ENCODE results near the gene BCO2.
"Not testable (repeated sequence)": the region's sequence is repeated elsewhere in the genome, so short reads cannot be mapped to it uniquely, and the experiment has no call there.

Gene BCO2

GRCh38 chr11:112166562-112166961, 8.8 kb upstream of the BCO2 start:
- DNase-seq: peak in 3 of 4 experiments; percentile 30 to 43 (median 31)

- DNase-seq: no peak
These were observed 8.2 kb upstream of the BCO2 start, which contains the start of gene TEX12 for GRCh38 chr11:112167145-112167544. Gene TEX12, plus strand, starts transcription at chr11:112167372. Its CDS starts 1,897 bp downstream, at chr11:112169269.

GRCh38 chr11:112172362-112172994, 2.8 kb upstream of the BCO2 start:
- DNase-seq: no peak

GRCh38 chr11:112173152-112173551, 2.2 kb upstream of the BCO2 start:
- peak in 1 of 4 experiments; percentile 27 for DNase-seq

GRCh38 chr11:112175599-112175952, 264 bp downstream of the BCO2 start:
- DNase-seq: no peak

GRCh38 chr11:112176077-112176476, 765 bp downstream of the BCO2 start:
- no peak for DNase-seq

DNA sequence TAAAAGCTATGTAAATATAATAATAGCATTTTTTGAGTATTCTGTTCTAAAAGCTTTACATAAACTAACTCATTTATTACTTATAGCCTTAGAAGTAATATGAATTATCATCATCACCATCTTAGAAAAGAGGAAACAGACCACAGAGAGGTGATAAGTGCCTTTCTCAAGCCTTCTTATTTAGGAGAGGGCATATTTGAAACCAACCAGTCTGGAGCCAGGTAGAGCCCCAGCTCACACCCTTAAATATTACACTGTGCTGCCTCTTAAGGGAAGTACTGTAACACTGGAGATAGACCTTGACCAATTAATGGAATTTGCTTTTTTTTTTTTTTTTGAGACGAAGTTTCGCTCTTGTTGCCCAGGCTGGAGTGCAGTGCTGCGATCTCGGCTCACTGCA, 2.3 kb downstream of the BCO2 start:
- no peak for DNase-seq

- DNase-seq: peak in 1 of 4 experiments; percentile 39
These were observed 3.1 kb downstream of the BCO2 start for GRCh38 chr11:112178428-112178827.

- peak in 3 of 4 experiments; percentile 18 to 62 (median 49) for DNase-seq
These were observed 3.6 kb downstream of the BCO2 start for GRCh38 chr11:112178936-112179335.

DNA sequence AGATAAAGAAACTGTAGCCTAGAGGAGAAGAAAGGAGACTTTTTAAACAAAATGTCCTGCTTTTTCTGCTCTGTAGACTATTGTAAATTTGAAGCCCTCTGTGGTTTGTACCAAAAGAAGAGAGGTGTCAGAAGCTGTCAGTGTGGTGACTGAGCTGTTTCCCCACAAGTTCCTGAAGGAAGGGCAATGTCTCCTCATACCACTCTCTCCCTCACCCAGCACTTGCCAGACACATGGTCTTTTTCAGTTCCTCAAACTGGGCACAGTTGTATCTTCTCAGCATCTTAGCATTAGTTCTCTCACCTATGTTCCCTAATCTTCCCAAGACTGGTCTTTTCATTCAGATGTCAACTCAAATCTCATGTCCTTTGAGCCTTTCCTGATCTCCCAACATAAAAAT, 4.3 kb downstream of the BCO2 start:
- DNase-seq: peak; percentile 65 to 86 (median 78)

DNA sequence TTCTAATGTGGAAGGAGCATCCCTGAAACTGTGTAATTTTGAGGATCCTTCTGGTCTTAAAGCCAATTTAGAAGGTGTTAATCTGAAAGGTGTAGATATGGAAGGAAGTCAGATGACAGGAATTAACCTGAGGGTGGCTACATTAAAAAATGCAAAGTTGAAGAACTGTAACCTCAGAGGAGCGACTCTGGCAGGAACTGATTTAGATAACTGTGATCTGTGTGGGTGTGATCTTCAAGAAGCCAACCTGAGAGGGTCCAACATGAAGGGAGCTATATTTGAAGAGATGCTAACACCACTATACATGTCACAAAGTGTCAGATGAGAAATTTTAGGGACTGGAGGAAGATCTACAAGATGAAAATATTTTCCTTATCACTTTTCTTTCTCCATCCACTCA, 7.6 kb downstream of the BCO2 start:
- no peak for DNase-seq

GRCh38 chr11:112185883-112186282, 10.6 kb downstream of the BCO2 start:
- no peak for DNase-seq

DNA sequence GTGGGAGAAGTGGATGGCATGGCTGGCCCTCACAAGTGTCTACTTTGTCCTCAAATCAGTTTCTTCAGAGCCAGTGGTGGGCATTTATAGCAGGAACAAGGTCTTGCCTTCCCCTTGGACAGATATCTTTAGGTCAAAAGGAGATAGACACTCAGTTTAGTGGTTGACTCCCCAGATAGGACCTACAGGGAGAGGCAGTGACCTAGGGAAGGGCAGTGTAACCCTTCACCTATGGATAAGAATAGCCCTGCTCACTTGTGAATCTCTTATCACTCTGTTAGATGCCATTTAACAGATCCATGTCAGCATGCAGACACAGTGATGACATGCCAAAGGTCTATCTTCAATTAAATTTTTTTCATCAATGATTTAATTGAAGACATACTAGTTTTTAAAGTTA, 11.0 kb downstream of the BCO2 start:
- no peak for DNase-seq

DNA sequence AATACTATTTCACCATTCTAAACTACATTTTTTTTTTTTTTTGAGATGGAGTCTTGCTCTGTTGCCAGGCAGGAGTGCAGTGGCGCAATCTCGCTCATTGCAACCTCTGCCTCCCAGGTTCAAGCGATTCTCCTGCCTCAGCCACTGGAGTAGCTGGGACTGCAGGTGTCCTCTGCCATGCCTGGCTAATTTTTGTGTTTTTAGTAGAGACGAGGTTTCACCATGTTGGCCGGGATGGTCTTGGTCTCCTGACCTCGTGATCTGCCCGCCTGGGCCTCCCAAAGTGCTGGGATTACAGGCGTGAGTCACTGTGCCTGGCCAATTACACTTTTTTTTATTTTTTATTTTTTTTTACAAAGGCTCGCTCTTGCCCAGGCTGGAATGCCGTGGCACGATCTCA, 19.8 kb downstream of the BCO2 start:
- DNase-seq: not testable (repeated sequence)

DNA sequence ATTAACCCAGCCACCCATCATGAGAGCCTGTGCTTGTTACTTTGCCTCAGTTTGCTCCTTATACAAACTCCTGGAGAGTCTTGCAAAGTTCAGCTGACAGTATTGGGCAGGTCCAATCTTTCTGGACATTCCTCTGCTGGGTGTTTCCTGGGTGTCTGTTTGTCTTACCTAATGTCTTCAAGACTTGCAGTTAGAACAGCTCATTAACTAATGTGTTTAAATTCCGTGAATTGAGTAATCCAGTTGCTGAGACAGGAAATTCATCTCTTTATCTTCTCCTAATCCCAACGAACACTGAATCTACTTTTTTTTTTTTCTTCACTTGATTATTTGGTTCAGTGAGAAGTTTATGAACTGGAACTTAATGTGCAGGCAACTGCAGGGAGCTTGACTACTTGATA, 20.6 kb downstream of the BCO2 start:
- no peak for DNase-seq

DNA sequence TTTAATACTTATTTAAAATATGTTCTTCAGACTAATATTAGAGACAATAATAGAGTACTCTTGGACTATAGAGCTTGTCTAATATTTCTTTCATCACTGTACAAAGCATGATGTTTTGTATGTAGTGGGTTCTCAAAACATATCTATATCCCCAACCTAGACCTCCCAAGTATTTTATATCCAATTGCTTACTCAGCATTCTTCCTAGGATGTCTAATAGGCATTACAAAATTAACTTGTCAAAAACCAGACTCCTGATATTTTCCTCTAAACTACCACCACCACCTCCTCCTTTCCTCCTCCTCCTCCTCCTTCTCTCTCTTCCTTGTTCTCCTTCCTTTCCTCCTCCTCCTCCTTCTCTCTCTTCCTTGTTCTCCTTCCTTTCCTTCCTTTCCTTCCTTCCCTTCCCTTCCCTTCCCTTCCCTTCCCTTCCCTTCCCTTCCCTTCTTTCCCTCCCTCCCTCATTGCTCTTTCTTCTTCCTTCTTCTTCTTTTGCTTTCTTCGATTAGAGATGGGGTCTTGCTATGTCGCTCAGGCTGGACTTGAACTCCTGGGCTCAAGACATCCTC, 21.3 kb downstream of the BCO2 start:
- DNase-seq: no peak

DNA sequence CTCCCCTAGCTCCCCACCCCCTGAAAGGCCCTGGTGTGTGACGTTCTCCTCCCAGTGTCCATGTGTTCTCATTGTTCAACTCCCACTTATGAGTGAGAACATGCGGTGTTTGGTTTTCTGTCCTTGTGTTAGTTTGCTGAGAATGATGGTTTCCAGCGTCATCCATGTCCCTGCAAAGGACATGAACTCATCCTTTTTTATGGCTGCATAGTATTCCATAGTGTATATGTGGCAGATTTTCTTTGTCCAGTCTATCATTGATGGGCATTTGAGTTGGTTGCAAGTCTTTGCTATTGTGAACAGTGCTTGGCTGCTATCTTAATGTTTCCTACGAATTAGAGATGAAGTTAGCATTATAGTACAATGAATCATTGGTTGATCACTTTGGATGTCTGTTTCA, 23.8 kb downstream of the BCO2 start:
- not testable (repeated sequence) for DNase-seq

DNA sequence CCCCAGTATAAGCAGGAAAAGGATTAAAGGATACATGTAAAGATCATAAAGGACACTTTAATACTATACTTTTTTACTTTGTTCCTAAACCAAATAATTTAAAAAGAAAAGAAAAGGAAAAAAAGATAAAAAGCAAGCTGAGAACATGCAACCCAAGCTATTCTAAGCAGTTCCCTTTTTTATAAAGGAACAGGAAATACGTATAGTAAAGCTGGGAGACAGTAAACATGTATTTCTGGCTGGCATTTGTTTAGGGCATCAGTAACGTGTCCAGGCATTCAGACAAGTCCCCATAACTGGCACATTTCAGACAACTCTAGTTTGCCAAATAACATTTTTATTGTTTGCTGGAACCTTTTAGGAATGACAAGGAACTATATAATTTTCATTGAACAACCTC, 24.9 kb downstream of the BCO2 start:
- peak; percentile 9 to 66 (median 36) for DNase-seq

DNA sequence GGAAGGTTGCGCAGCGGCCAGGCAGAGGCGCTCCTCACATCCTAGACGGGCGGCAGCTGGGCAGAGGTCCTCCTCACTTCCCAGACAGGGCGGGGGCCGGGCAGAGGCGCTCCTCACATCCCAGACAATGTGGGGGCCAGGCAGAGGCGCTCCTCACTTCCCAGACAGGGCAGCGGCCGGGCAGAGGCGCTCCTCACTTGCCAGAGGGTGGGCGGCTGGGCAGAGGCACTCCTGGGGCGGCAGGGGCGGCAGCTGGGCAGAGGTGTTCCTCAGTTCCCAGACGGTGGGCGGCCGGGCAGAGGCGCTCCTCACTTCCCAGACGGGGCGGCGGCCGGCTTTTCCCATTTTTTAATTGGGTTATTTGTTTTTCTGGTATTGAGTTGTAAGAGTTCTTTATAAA, 30.8 kb downstream of the BCO2 start:
- no peak for DNase-seq

DNA sequence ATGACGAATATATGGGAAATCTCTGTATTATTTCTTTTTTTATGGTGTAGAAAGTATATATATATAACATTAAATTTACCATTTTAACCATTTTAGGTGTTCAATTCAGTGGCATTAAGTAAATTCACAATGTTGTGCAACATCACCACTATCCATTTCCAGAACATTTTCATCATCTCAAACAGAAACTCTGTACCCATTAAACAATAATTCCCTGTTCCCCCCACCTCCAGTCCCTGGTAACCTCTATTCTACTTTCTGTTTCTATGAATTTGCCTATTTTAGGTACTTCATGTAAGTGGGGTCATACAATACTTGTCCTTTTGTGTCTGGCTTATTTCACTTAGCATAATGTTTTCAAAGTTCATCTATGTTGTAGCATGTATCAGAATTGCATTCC, 35.6 kb downstream of the BCO2 start:
- DNase-seq: no peak

GRCh38 chr11:112211536-112211935, 36.2 kb downstream of the BCO2 start:
- DNase-seq: no peak

DNA sequence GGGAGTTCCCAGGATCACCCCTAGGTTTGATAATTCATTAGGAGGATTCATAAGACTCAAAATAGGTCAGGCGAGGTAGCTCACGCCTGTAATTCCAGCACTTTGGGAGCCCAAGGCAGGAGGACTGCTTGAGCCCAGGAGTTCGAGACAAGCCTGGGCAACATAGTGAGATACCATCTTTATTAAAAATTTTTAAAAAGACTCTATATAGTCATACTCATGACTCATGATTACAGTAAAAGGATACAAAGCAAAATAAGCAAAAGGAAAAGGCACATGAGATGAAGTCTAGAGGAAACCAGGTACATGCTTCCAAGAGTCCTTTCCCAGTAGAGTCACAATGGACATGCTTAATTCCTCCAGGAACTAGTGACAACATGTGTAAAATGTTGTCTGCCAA, 37.0 kb downstream of the BCO2 start:
- DNase-seq: no peak

DNA sequence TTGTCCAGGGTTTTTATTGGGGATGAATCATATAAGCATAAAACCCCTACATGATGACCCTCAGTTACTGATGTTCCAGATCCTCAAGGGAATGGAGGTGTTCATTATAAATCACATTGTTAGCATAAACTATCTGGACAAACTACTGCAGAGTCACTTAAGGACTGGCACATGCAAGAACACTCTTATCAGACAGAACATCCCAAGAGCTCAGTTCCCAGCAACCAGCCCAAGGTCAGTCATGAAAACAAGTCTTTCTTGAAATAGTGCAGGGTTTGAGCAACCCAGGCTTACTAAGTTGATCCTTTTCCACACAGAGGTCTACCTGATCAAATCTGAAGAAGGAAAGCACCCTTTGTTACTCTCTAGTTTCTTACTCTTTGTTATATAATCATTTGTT, 37.4 kb downstream of the BCO2 start:
- no peak for DNase-seq

- no peak for DNase-seq
These were observed 38.4 kb downstream of the BCO2 start for GRCh38 chr11:112213753-112214152.

DNA sequence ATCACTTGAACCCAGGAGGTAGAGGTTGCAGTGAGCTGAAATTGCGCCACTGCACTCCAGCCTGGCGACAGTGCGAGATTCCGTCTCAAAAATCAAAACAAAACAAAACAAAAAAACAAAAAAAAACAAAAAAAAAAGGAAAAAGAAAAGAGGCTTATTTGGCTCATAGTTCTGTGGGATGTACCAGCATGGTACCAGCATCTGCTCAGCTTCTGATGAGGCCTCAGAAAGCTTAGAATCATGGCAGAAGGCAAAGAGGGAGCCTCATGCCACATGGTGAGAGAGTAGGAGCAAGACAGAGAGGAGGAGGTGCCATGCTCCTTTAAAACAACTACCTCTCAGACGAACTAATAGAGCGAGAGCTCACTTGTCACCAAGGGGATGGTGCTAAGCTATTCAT, 40.3 kb downstream of the BCO2 start:
- no peak for DNase-seq
